HG03571 (cell line): ENCODE measurements around the gene ORM1.
A peak's percentile ranks its signal among the peaks of the same experiment; 100 is the strongest.

ENCODE experiments used
- ATAC-seq: cut with Tn5 transposase; IDR thresholded peaks from one replicate; pipeline ENCODE4 v1.9.1; 2021; ENCODE audit not compliant: unreplicated experiment

The ORM1 gene

DNA sequence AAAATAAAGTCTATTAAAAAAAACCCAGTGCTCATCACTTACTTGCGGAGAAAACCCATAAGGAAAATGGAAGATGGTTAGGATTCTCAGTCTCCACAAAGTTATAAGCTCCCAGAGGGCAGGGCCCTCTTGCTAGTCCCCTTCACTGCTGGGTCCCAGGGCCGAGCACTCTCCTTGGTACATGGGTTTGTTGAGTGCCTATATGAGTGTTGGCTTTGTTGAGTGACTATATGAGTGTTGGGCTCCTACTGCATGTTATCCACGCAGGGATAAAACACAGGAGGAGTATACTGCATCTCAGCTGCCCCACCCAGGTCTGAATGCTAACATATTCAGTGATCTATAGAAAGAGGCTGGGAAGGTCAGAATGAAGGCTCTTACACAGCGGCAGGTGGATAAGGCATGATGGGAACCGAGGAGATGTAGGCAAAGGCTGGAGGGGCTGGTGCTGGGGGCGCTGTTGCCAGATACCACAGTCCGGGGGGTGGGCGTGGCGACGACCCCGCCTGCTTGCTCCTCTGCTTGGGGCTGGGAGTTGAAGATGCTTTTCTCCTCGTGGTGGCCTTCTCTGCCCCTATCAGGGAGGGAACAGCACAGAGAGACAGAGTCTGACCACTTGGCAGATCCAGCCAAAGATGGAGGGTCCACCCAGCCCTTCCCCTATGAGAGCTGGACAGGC lies 18.4 kb downstream of the ORM1 start:
- no peak for ATAC-seq

DNA sequence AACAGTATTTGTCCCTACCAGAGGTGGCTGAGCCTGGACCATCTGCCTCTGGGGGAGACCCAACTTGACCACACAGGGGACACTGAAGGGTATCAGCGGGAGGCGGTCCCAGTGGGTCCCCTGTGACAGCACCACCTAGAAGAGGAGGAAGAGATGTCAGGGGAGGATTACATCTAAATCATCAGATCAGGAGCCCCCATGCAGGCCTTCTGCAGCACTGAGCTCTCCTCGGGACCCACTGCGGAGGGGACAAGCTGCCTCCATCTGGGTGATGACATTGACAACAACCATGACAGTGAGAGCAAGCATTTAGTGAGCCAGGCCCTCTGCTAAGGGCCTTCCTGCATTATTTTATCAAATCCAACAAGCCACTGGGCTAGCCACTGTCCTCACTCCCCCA lies 19.1 kb downstream of the ORM1 start:
- no peak for ATAC-seq

DNA sequence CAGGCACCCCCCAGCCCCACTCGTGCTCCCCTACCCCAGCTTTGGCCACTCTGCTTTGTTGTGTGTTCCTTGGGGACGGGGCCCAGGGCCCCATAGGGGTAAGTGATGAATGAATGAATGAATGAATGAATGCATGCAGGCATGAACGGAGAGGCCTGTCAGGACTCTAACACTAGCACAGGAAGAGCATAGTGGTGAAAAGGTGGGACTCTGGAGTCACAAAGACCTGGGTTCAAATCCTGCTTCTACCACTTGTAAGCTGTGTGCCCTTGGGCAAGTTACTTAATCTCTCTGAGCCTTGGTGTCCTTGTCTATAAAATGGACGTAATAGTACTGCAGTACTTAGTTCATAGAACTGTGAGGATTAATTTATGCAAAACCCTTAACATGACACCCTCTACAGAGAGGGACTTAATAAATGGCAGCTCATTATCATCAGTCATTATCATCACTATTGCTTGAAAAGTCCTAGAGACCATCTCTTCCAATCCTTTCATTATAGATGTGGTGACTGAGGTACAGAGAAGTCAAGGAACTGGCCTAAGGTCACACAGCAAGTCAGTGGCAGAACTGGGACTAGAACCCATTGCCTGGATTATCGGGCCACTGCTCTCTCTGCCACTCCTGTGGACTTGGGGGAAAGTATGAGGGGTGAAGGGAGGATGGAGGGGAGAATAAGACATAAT lies 20.0 kb downstream of the ORM1 start:
- no peak for ATAC-seq

DNA sequence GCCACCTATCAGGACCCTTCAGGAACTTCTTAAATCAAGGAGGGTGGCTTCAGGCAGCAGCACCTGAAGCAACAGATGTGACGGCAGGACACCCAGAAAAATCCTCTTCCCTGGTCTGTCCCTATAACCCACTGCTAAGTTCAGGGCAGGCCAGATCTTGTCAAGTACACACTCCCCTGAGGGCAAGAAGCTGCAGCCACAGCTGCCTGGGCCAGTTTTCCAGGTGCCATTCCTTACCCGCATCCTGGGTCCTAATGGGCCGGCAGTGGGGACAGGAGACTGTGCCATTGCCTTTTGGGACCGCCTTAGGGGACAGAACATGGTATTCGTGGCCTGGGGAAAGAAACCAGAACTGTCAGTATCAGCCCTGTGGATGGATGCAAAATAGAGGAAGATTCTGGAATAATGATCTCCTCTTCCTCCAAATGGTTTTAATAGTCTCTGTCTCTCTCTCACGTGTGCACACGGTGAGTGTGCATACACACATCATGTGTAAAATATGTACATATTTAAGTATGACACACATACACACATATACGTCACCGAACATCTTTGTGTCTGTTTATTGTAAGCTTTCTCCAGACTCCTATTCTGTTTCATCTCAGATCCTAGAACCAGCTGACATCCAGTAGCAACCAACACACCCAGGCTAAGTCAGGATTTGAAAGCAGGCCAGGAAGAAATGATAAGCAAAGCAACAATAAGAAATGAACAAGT lies 20.7 kb downstream of the ORM1 start:
- no peak for ATAC-seq

DNA sequence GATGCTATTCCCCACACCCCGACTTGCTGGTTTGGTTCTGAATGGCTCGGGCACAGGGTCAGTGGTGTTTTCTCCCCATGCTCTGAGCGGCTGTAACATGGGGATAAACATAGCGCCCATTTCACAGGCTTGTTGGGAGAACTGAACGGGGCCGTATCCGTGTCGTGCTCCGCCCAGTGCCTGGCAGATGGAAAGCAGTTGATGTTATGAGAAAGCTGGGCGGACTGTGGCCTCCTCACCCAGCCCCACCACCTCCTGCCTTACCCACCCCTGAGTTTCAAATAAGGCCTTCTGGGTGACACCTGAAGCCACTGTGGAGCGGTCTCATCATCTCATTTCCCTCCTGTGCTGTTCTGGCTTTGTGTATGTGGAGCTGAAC lies 21.3 kb downstream of the ORM1 start:
- no peak for ATAC-seq

DNA sequence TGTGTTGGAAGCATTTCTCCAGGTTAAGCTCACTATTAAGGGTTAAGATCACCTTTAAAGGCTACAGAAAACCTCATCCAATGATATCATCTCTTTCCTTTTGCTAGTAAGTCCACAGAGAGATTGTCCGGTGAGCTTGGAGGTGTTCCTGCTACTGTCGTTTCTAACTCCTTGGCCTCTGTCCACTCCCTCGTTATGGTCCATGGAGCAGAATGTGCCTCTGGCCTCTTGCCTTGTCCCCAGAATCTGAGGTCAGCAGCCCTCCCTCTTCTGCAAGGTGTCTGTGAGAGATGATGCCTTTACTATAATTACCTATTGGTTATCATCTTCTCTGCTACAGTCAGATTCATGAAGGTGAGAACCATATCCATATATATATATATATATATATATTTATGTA lies 21.8 kb downstream of the ORM1 start:
- ATAC-seq: no peak

DNA sequence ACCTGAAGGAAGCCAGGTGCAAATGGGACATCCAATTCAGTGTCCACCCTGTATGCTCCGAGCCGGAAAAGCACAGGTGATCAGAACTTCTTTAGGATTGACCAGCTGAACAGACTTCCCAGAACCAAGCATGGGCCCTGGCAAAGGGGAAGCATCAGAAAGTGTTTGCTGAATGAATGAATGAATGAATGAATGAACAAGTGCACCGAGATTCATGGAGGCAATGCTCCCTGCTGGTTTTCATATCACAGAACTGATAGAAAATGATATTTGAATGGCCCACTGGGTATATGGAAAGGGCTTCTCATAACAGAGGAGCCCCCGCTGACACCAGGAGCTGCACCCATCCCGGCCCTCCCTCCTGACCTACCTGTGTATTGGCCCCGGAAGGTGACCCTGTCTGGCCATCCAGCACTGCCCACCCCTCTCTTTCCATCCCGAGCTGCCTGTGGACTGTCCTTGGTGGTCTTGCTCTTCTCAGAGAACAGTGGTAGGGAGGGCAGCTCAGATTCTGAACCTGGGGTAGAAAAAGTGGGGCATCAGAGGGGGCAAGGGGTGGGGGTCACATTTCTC lies 22.7 kb downstream of the ORM1 start:
- ATAC-seq: no peak

DNA sequence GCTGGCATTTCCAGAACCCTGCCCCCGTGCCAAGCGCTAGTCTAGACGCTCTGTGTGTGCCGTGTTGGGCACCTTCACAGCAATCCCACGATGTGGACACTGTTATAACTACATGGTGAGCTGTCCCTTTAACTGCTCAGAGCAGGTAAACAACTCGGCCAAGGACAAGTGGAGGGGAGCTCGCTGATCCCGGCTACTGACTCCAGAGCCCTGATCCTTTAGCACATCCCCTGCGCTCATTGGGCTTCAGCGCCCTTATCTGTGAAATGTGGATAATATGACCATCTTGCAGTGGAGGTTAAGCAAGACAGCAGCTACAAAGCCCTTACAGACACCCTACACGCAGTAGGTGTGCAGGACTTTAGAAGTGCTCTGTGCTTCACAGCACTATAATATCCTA lies 23.2 kb downstream of the ORM1 start:
- no peak for ATAC-seq

DNA sequence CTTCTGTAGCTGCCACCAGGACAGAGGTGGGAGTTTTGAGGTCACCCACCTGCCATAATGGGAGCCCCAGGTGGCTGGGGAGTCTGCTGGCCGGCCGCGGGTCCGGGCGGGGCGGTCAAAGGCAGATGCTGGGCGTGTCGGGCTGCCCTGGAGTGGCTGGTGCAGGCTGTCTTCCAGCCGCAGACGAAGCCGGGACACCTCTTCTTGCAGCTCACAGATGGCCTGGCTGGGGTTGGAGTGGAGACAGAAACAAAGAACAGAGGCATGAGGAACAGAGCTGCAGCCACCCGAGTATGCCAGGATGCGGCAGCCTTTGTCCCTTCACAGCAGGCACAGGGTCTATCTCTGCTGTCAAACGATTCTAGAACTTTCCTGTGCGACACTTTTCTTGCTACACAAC lies 24.8 kb downstream of the ORM1 start:
- ATAC-seq: no peak

DNA sequence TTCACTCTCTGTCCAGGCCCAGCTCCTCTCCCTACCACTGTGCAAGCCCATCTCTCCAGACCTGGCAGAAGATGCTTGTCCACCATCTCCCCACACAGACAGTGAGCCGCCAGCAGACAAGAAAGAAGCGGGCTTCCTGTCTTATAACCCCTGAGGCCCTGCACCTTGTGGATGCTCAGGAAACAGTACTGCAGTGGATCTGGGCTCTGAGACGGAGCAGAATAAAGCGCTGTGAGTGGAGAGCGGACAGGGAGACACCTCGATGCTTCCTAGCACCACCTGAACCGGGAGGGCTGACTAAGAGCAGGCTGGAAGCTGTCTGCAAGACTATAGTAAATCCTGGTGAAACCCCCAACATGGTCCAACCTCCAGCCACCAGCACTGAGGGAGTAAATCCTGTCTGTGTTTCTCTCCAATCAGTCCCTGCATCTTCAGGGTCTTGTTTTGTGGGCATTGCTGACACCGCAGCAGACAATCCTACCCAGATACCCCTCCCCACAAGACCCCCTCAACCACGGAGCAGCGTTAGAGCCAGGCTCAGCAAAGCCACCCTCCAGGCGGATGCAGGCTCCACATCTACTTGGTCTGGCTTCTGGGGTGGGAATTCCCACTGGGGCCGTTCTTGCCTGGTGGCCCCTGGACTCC lies 25.5 kb downstream of the ORM1 start:
- no peak for ATAC-seq

DNA sequence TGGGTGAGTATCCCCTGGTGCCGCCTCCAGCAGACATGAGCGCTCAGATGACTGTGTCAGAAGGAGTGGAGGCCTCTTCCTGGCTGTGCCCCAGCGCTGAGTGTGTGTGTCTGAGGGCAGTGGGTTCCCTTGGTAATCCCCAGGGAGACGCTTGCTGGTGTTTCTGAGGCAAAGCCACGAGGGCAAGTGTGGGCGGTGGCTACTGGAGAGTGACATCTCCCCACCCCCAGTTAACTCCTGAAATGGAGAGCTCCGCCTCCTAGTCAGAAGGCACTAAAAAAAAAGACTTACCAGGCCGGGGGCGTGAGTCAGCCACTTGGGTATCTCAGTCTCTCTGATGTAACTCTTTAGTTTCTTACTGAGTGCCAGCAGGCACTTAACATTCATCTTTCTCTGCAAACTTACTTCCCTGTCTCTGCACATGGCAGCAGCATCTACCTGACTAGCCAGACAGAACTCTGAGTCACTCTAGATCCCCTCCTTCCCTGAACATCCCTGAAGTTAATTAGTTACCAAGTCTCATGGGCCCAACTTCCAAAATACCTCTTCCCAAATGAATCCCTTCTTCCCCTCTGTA lies 26.1 kb downstream of the ORM1 start:
- peak; percentile 91 for ATAC-seq

DNA sequence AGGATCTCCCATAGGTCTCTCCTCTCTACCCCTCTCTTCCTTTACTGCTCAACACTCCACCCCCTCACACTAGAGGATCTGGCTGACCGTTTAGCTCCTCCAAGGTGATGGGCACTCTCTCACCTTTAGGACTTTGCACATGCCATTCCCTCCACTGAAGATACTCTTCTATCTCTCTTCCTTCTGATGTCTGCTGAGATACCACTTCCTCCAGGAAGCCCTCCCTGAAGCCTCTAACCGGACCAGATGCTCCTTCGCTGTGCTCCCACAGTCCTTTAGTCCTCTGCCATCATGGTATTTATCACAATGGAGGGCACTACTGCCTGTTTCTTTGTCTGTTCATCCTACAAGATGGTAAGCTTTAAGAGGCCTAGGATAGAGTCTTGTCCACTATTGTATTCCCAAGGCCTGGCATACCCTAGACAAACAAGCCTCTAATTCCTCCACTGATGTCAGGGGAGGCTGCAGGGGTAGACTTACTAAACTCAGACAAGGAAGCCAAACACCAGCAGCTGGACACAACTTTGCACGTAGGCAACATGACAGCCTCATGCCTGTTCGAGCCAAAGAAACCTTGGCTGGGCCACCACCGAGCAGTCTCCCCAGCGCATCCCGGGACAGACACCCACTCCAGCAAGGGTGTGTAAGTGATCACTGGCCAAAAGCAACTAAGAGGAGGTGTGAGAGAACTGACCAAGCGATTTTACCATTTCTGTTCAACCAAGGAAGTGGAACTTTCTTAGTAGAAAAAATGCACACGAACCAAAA lies 27.0 kb downstream of the ORM1 start:
- no peak for ATAC-seq

DNA sequence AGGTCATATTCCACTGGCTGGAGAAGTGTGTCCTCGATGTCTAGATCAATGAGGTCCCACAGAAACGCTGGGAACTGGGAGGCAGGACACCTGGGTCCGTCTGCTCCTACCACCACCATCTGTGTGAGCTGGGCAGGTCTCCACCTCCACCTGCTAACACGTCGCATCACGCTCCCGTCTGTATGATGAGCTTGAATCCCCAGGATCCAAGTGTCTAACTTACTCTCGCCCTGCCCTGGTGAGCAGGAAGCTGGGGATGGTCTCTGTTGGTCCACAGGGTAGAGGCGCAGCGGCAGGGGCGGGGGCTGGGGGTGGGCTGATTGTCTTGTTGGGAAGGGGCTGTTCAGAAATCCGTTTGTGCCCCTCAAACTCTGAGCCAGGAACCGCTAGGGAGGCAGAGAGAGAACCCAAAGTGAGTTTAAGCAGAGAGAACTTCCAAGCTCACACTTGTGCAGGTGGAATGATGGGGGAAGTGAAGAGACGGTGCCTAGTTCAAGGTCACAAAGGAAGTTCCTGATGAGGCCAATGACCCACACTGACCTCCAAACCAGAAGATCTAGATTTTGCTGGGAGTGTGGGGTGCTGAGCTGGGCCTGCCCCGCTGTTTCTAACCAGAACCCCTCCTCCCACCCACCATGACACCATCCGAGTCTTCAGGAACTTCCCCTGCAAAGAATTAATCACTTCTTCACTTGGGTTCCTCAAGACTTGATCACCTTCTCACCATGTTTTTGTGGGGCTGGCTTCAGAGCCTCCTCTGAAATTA lies 27.9 kb downstream of the ORM1 start:
- no peak for ATAC-seq

DNA sequence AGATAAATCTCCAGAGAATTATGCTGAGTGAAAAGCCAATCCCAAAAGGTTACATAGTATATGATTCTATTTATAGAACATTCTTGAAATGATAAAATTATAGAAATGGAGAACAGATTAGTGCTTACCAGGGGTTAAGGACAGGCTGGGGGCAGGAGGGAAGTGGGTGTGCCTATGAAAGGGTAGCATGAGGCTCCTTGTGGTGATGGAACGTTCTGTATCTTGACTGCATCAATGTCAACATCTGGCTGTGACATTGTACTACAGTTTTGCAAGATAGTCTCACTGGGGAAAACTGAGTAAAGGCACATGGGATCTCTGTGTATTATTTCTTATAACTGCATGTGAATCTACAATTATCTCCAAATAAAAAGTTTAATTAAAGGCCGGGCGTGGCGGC lies 29.0 kb downstream of the ORM1 start:
- ATAC-seq: no peak

DNA sequence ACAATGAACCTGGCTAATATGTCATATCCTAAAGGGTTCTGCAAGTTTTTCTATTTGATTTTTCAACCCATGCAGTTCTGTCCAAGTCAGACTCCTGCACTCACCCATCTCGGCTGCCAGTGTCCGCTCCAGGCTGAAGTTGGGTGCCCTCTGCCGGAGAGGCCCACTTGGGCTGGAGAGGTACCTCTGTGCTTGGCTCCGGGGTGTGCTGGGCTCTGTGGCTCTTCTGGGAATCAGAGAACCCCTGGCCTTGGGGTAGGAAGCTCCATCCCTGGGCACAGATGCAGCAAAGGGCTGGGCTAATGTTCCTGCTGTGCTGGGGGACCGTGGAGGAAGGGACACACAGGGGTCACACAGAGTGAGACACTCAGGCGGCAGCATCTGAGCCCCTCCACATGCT lies 32.9 kb downstream of the ORM1 start:
- no peak for ATAC-seq

DNA sequence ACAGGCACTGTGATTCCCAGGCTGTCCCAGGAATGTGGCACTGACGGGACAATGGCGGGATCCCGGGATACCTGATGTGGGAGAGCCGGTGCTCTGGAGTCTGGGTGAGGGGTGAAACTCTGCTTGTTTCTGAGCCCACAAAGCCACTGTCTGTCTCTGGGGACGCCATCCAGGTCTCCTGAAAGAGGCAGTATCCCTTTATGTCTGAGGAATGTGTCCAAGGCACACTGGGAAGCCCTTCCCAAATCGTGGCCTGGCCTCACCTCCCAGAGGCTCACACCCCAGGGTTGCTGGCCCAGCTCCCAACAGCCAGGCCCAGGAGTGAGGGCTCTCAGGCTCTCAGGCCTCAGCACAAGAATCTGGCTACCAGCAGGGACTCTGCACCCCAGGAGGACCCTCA lies 33.9 kb downstream of the ORM1 start:
- ATAC-seq: no peak

DNA sequence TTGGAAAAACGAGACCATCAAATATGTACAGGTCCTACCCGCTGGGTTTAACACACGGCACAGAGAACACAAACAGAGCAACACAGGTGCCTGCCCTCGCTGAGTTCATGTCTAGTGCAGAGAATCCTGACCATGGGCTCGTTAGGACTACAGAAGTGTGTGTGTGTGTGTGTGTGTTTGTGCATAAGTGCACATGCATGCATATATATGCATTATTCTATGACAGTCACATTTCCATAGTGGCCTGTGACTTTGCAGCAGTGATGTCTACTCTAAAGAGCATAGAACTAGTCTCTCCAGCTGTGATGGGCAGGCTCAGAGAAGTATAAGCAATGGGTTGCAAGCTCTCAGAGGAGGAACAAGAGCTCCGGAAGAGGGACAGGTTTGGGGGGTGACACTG lies 34.5 kb downstream of the ORM1 start:
- ATAC-seq: no peak

DNA sequence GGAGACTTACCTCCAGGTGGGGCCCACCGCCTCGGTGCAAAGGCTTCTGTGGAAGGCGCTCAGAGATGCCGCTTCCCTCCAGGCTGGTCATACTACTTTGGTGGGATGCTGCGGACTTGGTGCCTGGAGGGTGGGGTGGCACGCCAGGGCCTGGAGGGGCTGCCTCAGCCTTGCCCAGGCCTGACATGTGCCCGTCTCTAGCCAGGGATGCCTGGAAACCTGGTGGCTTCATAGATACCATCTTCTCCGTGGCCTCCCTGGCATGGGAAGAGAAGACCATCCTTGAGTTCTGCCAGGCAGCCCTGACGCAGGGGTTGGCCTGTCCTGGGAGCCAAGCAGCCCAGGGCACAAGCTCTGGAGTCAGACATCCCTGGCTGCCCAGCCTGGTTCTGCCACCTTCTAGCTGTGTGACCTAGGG lies 35.0 kb downstream of the ORM1 start:
- ATAC-seq: no peak

DNA sequence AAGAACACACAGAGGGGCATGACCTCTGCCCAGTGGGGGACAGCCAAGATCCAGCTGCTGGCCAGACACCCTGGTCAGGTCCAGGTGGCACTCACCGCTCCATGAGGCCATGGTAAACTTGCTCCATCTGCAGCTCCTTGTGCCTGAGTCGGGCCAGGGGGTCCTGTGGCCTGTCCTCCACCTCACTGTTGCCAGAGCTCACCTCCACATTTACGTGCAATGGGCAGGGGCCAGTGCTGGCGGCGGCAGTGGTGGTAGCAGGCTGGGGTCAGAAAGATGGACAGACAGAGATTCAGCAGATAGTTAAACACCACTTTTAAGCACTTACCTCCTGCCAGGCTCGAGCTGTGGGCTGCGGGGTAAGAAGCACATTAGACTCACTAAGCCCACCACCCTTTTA lies 36.9 kb downstream of the ORM1 start:
- no peak for ATAC-seq

DNA sequence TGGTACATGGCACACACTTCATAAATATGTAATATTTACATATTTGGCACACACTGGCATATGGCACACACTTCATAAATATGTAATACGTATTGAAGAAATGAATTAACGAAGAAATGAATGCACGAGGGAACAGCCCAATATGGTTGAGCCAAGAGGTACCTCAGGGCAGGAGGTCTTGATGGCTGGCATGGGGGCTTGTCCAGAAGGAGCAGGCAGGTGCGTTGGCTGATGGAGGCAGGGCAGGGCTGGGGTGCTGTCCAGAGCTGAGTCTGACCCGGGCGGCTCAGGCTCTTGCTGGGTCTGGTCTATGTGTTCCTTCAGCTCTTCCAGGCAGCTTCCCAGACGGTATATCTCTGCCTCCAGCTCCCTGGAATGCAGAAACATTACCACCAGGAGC lies 38.6 kb downstream of the ORM1 start:
- no peak for ATAC-seq
